ENCODE results near the gene RLBP1. TPM values are rescaled to one million over a fixed set of nuclear protein-coding genes. Genes with fewer than 3 reads are reported as not detected.
A peak's percentile ranks its signal among the peaks of the same experiment; 100 is the strongest.

RLBP1 gene
- total RNA-seq, 4 donors from 2014 or later, result not detected

GRCh38 chr15:89168316-89168833 lies 53.0 kb downstream of the RLBP1 start:
- Histone ChIP-seq H3K27me3 (no peaks in the 10 kb centered on the region), H3K36me3 (no peaks in the 10 kb centered on the region), H3K4me1 (no peaks in the 10 kb centered on the region), H3K9me3 (no peaks in the 10 kb centered on the region), H3K27ac (peak overlapping the region; percentile 31 to 58), H3K4me3 (no peak overlapping the region)
- intact Hi-C loops (cut with DNase I; ENCODE audit: low total_unique reads), result no loop called here
- no peak for DNase-seq
- no peak for TF ChIP-seq CTCF (IDR thresholded peaks at IDR 0.05)
- TF ChIP-seq POLR2A (IDR thresholded peaks at IDR 0.05), result no peak

GRCh38 chr15:89167267-89168176 lies 53.9 kb downstream of the RLBP1 start:
- no peaks in the 10 kb centered on the region for H3K27me3 ChIP-seq
- H3K27ac ChIP-seq, result peak overlapping the region; percentile 31 to 58
- TF ChIP-seq POLR2A (IDR thresholded peaks at IDR 0.05) (no peak), CTCF (IDR thresholded peaks at IDR 0.05) (no peak)
- intact Hi-C loops (cut with DNase I; ENCODE audit: low total_unique reads), result no loop called here
- no peak overlapping the region for H3K4me3 ChIP-seq
- no peak for DNase-seq
- no peaks in the 10 kb centered on the region for H3K9me3 ChIP-seq
- H3K36me3 ChIP-seq, result no peaks in the 10 kb centered on the region
- no peaks in the 10 kb centered on the region for H3K4me1 ChIP-seq

GRCh38 chr15:89165677-89166076 lies 55.7 kb downstream of the RLBP1 start:
- intact Hi-C loops (cut with DNase I; ENCODE audit: low total_unique reads), result no loop called here
- Histone ChIP-seq H3K9me3 (no peaks in the 10 kb centered on the region), H3K27ac (peak overlapping the region; percentile 31 to 58), H3K4me3 (no peak overlapping the region), H3K27me3 (no peaks in the 10 kb centered on the region), H3K4me1 (no peaks in the 10 kb centered on the region), H3K36me3 (no peaks in the 10 kb centered on the region)
- DNase-seq, result no peak
- no peak for TF ChIP-seq POLR2A (IDR thresholded peaks at IDR 0.05)

GRCh38 chr15:89164712-89165211 lies 56.6 kb downstream of the RLBP1 start:
- no peaks in the 10 kb centered on the region for H3K9me3 ChIP-seq
- DNase-seq, result peak in 1 of 2 donors; percentile 43
- intact Hi-C loops (cut with DNase I; ENCODE audit: low total_unique reads), result no loop called here
- TF ChIP-seq CTCF (IDR thresholded peaks at IDR 0.05) (no peak), POLR2A (IDR thresholded peaks at IDR 0.05) (no peak)
- H3K27ac ChIP-seq, result peak overlapping the region in 1 of 2 donors; percentile 43
- H3K36me3 ChIP-seq, result no peaks in the 10 kb centered on the region
- H3K4me3 ChIP-seq, result no peak overlapping the region
- H3K4me1 ChIP-seq, result no peaks in the 10 kb centered on the region
- H3K27me3 ChIP-seq, result no peaks in the 10 kb centered on the region

- Histone ChIP-seq H3K4me1 (no peaks in the 10 kb centered on the region), H3K36me3 (no peaks in the 10 kb centered on the region), H3K27me3 (no peaks in the 10 kb centered on the region), H3K27ac (no peak overlapping the region), H3K9me3 (no peaks in the 10 kb centered on the region), H3K4me3 (no peak overlapping the region)
- TF ChIP-seq POLR2A (IDR thresholded peaks at IDR 0.05), result no peak
- TF ChIP-seq CTCF (IDR thresholded peaks at IDR 0.05), result no peak
- no peak for DNase-seq
- intact Hi-C loops (cut with DNase I; ENCODE audit: low total_unique reads), result no loop called here
Measured at GRCh38 chr15:89163271-89164055, 57.9 kb downstream of the RLBP1 start.
